RWPE2 (cell line): Measurements from ENCODE around the gene PRDM16.

Experiments used
- ATAC-seq: fragments of 200-7000 bp; cut with Tn5 transposase; 3 replicates; pipeline ENCODE4 v1.9.1; 2021; ENCODE audit warnings: low read depth
- DNase-seq: peaks from one replicate; pipeline ENCODE4 v3.0.0-alpha.2; 2020; ENCODE audit warnings: low spot score
- H3K27ac ChIP-seq: fragments of 450-650 bp; 2 replicates; pipeline ENCODE4 v1.5.1; 2017; ENCODE audit warnings: mild to moderate bottlenecking; ENCODE audit not compliant: poor library complexity, severe bottlenecking
- H3K27me3 ChIP-seq: fragments of 250-450 bp; sonication (Bioruptor Pico); 2 replicates; pipeline ENCODE4 v1.5.1; 2021; ENCODE audit warnings: mild to moderate bottlenecking, moderate library complexity; ENCODE audit not compliant: insufficient read depth, poor library complexity, severe bottlenecking
- H3K36me3 ChIP-seq: fragments of 250-450 bp; sonication (Bioruptor Pico); 2 replicates; pipeline ENCODE4 v1.5.1; 2020; ENCODE audit warnings: low read depth, mild to moderate bottlenecking, moderate library complexity
- H3K4me1 ChIP-seq: fragments of 250-450 bp; sonication (Bioruptor Pico); 2 replicates; pipeline ENCODE4 v1.5.1; 2021; ENCODE audit warnings: mild to moderate bottlenecking, moderate library complexity; ENCODE audit not compliant: insufficient read depth, poor library complexity, severe bottlenecking
- H3K4me3 ChIP-seq: fragments of 250-450 bp; sonication (Bioruptor Pico); 2 replicates; pipeline ENCODE4 v1.5.1; 2021; ENCODE audit warnings: mild to moderate bottlenecking, moderate library complexity; ENCODE audit not compliant: severe bottlenecking
- H3K9me3 ChIP-seq: fragments of 250-450 bp; sonication (Bioruptor Pico); 2 replicates; pipeline ENCODE4 v1.5.1; 2021; ENCODE audit warnings: mild to moderate bottlenecking, moderate library complexity; ENCODE audit not compliant: severe bottlenecking
- TF ChIP-seq, protein P1 (sequence below): fragments of 450-650 bp; IDR thresholded peaks from one replicate; pipeline ENCODE4 v1.5.1; 2017; ENCODE audit warnings: mild to moderate bottlenecking, moderate library complexity; ENCODE audit not compliant: poor library complexity, severe bottlenecking

The PRDM16 gene

DNA sequence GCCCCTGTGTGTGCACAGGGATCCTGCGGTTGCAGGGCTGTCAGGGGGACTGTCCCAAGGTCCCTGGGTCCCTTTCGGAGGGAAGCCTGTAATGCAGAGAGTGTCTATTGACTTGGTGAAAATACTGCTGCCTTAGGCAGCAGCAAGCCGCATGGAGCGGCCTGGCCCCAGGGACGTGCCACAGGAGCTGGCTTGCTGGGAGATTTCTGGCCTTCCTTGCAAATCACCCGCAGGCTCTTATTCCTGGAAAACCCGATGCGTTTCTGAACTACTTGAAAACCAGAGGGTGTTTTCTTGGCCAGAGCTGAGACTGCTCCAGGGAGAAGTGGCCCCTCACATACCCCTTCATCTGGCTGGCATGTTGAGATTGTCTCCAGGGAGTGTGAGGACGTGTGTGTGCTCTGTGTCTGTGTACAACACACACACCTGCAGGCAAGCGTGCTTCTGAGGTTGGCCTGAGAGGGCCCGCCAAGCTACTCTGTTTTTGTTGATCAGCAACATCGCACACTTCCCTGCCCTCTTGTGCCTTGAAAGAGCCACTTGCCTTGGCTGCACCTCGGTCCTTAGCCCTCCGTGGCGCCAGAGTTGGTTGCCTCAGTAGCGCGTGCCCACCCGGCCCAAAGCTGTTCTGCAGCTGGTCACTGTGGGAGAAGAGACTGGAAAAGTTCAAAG, 10.5 kb downstream of the PRDM16 start:
- Histone ChIP-seq H3K27me3 (peaks cover 15% of the 10 kb centered on the region), H3K4me1 (no peaks in the 10 kb centered on the region), H3K4me3 (no peak overlapping the region), H3K36me3 (no peaks in the 10 kb centered on the region), H3K9me3 (no peaks in the 10 kb centered on the region), H3K27ac (no peak overlapping the region)
- TF ChIP-seq, protein P1, sequence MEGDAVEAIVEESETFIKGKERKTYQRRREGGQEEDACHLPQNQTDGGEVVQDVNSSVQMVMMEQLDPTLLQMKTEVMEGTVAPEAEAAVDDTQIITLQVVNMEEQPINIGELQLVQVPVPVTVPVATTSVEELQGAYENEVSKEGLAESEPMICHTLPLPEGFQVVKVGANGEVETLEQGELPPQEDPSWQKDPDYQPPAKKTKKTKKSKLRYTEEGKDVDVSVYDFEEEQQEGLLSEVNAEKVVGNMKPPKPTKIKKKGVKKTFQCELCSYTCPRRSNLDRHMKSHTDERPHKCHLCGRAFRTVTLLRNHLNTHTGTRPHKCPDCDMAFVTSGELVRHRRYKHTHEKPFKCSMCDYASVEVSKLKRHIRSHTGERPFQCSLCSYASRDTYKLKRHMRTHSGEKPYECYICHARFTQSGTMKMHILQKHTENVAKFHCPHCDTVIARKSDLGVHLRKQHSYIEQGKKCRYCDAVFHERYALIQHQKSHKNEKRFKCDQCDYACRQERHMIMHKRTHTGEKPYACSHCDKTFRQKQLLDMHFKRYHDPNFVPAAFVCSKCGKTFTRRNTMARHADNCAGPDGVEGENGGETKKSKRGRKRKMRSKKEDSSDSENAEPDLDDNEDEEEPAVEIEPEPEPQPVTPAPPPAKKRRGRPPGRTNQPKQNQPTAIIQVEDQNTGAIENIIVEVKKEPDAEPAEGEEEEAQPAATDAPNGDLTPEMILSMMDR, result no peak
- ATAC-seq, result no peak
- no peak for DNase-seq

DNA sequence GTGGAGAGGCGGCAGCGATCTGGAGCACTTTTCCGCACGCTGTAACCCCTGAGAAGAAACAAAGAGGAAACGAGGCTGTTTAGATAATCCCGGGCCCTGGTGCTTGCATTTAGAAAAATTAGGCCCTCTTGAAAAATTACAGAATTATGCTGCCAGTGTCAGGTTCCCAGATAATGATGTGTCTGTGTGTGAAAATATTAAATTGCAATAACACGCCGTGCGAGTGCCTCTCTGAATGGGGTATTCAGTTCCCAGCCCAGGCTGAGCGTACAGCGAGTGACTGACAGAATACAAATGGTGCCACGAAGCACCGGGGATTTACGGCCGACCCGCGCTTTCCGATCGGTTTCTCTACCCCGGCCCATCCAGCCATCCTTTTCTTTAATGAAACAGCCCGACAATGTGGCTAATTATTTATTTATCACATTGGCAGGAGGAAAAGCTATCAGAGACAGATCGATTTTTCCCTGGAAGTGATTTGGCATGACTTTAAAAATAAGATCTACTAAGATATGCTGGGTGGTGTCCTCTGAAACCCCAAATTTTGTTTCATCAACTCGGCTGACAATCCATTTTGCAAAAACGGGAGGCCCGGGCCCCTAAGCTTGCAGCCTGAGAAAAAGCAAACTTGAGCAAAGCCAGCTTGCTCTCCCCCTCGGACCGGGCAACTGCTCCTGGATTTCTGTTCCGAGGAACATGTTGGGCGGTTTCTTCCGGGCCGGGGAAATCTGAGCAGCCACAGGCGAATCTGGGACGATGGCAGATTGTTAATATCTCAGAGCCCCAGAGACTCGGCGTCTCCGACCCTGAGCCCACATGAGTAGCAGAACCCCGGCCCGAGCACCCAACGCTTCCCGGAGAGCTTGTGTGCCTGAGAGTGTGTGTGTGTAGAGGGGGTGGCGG, 11.3 kb downstream of the PRDM16 start:
- Histone ChIP-seq H3K27ac (no peak overlapping the region), H3K4me1 (no peaks in the 10 kb centered on the region), H3K4me3 (no peak overlapping the region), H3K27me3 (peaks cover 10% of the 10 kb centered on the region), H3K9me3 (no peaks in the 10 kb centered on the region), H3K36me3 (no peaks in the 10 kb centered on the region)
- DNase-seq, result no peak
- TF ChIP-seq, protein P1, result no peak
- no peak for ATAC-seq

GRCh38 chr1:3081171-3081683, 12.2 kb downstream of the PRDM16 start:
- no peak overlapping the region for H3K27ac ChIP-seq
- TF ChIP-seq, protein P1, result no peak
- DNase-seq, result no peak
- no peak overlapping the region for H3K4me3 ChIP-seq
- H3K9me3 ChIP-seq, result no peaks in the 10 kb centered on the region
- ATAC-seq, result no peak
- H3K27me3 ChIP-seq, result peaks cover 7% of the 10 kb centered on the region
- H3K36me3 ChIP-seq, result no peaks in the 10 kb centered on the region
- H3K4me1 ChIP-seq, result no peaks in the 10 kb centered on the region

DNA sequence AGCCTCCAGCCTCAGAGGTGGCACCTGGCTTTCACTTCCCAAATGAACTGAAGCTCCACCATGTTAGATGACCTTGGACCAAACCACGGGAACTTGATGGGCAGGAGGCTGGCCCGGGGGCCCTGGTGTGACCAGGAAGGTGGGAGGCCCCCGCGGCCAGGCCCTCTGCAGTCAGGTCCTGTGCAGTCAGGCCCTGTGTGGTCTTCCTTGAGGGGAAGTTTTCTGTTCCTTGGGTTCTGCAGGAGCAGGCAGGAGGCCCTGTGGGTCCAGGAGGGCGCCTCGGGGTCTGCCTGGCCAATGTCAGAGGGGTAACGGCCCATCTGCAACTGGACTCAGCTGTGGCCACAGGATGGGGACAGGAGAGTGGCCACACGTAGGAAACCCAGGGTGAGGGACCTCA, 13.0 kb downstream of the PRDM16 start:
- no peaks in the 10 kb centered on the region for H3K9me3 ChIP-seq
- DNase-seq (no peak), ATAC-seq (no peak)
- H3K36me3 ChIP-seq, result no peaks in the 10 kb centered on the region
- H3K4me3 ChIP-seq, result no peak overlapping the region
- H3K27me3 ChIP-seq, result peaks cover 5% of the 10 kb centered on the region
- TF ChIP-seq, protein P1, result no peak
- H3K27ac ChIP-seq, result no peak overlapping the region
- no peaks in the 10 kb centered on the region for H3K4me1 ChIP-seq
